ENCODE results near the gene TBCC.

The TBCC gene

DNA sequence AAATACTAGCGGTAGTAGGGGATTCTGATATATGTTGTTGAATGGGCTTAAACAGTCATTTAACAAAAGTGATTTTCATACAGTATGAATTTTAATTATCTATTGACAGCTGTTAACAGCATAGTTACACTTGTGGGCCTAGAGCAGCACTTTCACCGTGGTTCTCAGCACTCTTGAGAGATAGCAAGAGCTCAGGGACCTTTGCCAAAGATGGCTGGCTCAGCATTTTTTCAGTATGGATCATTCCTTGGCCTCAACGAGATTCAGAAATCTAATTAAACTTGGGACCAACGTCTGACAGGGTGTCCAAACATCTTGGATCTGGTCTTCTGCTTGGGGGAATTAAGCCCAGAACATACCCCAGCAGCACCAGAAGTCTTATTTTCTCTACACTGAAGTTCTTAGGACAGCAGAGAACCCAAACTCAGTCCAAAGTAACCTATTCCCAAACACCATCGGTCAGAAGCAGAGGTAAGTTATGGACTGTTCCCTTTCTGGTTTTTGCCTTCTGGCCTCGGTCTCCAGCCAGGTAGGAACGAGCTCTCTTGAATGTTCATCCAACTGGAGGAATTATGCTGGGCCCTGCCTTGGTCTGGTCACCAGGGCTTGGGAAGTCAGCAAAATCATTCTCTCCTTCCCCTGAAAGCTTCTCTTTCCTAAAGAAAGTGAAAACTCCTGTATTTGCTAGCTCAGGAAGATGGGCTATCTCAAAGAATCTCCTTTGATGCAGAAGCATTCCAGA is 49.2 kb downstream of the TBCC start:
- no peak for DNase-seq (ENCODE audit: low spot score)

GRCh38 chr6:42694586-42694985 is 51.3 kb downstream of the TBCC start:
- DNase-seq (ENCODE audit: low spot score): peak; percentile 42

All from kidney tubule cell (primary cell).